ENCODE results near the gene TMEM200A.

GRCh38 chr6:130385064-130385695 is 19.4 kb downstream of the TMEM200A start:
- TF ChIP-seq GABPA (IDR thresholded peaks at IDR 0.05; ENCODE audit: low read depth) (no peak), POLR2AphosphoS5 (IDR thresholded peaks at IDR 0.05; ENCODE audit: low read depth, low read length) (no peak), RCOR1 (IDR thresholded peaks at IDR 0.05; ENCODE audit: low read length) (no peak), YY1 (IDR thresholded peaks at IDR 0.05; ENCODE audit: low read depth) (no peak), EZH2phosphoT487 (IDR thresholded peaks at IDR 0.05; ENCODE audit: borderline replicate concordance, low read depth) (no peak), SMC3 (IDR thresholded peaks at IDR 0.05; ENCODE audit: low read depth, low read length) (no peak), EP300 (IDR thresholded peaks at IDR 0.05; ENCODE audit: borderline replicate concordance in 1 of 2, low read depth in 1 of 2, low read length in 1 of 2) (peak in 1 of 2 experiments; percentile 6; a peak in 1 of 4 replicates)
- TF ChIP-seq, protein P1, sequence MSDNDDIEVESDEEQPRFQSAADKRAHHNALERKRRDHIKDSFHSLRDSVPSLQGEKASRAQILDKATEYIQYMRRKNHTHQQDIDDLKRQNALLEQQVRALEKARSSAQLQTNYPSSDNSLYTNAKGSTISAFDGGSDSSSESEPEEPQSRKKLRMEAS (IDR thresholded peaks at IDR 0.05; ENCODE audit: low read depth) = no peak
- TF ChIP-seq, protein P2, sequence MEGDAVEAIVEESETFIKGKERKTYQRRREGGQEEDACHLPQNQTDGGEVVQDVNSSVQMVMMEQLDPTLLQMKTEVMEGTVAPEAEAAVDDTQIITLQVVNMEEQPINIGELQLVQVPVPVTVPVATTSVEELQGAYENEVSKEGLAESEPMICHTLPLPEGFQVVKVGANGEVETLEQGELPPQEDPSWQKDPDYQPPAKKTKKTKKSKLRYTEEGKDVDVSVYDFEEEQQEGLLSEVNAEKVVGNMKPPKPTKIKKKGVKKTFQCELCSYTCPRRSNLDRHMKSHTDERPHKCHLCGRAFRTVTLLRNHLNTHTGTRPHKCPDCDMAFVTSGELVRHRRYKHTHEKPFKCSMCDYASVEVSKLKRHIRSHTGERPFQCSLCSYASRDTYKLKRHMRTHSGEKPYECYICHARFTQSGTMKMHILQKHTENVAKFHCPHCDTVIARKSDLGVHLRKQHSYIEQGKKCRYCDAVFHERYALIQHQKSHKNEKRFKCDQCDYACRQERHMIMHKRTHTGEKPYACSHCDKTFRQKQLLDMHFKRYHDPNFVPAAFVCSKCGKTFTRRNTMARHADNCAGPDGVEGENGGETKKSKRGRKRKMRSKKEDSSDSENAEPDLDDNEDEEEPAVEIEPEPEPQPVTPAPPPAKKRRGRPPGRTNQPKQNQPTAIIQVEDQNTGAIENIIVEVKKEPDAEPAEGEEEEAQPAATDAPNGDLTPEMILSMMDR (IDR thresholded peaks at IDR 0.05) = no peak
- TF ChIP-seq, protein P3, sequence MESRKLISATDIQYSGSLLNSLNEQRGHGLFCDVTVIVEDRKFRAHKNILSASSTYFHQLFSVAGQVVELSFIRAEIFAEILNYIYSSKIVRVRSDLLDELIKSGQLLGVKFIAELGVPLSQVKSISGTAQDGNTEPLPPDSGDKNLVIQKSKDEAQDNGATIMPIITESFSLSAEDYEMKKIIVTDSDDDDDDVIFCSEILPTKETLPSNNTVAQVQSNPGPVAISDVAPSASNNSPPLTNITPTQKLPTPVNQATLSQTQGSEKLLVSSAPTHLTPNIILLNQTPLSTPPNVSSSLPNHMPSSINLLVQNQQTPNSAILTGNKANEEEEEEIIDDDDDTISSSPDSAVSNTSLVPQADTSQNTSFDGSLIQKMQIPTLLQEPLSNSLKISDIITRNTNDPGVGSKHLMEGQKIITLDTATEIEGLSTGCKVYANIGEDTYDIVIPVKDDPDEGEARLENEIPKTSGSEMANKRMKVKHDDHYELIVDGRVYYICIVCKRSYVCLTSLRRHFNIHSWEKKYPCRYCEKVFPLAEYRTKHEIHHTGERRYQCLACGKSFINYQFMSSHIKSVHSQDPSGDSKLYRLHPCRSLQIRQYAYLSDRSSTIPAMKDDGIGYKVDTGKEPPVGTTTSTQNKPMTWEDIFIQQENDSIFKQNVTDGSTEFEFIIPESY (IDR thresholded peaks at IDR 0.05; ENCODE audit: borderline replicate concordance, low read depth) = no peak
